GM12878 (cell line): ENCODE results near the gene DDX10. TPM values are rescaled to one million over a fixed set of nuclear protein-coding genes. Genes with fewer than 3 reads are reported as not detected.

ENCODE experiments used
- BACH1 ChIP-seq: fragments of 450-650 bp; IDR thresholded peaks from 2 replicates; pipeline ENCODE4 v1.6.1; 2017; ENCODE audit warnings: mild to moderate bottlenecking, borderline replicate concordance
- CHD4 ChIP-seq: fragments of 200-600 bp; sonication (generic); IDR thresholded peaks from 2 replicates; pipeline ENCODE4 v1.6.1; 2016; ENCODE audit warnings: mild to moderate bottlenecking
- PML ChIP-seq: IDR thresholded peaks from 2 replicates; pipeline ENCODE4 v1.6.1; 2012; ENCODE audit warnings: low read length, inconsistent platforms
- RELA ChIP-seq: fragments of 450-650 bp; IDR thresholded peaks from 2 replicates; pipeline ENCODE4 v1.8.0; 2014; ENCODE audit warnings: borderline replicate concordance; ENCODE audit not compliant: partially characterized antibody
- TCF3 ChIP-seq: IDR thresholded peaks from 2 replicates; pipeline ENCODE4 v1.6.1; 2012; ENCODE audit warnings: low read depth, mild to moderate bottlenecking, low read length, borderline replicate concordance; ENCODE audit not compliant: insufficient read depth
- YBX1 ChIP-seq: fragments of 450-650 bp; IDR thresholded peaks from 2 replicates; pipeline ENCODE4 v1.6.1; 2016; ENCODE audit warnings: antibody characterized with exemption
- ZBTB33 ChIP-seq: fragments of 450-650 bp; IDR thresholded peaks from 2 replicates; pipeline ENCODE4 v1.6.1; 2017; ENCODE audit warnings: mild to moderate bottlenecking
- polyA plus RNA-seq, 11 experiments: library from polyadenylated mRNA; depleted of rRNA in 4 of 11; unstranded in 6 of 11; stranded (reverse) in 5 of 11; fragments of >200 nt; fragmentation: Nextera tagmentation in 4 of 11; fragmentation: Illumina TruSeq in 1 of 11; extraction: Ambion mirVana in 4 of 11; extraction: Trizol in 1 of 11; gene quantifications; 1 replicate in 1 of 11; 2 replicates in 10 of 11; pipeline versions ENCODE4 v1.2.1 to v1.2.3, GENCODE V29; 2011 to 2016; ENCODE audit warnings: inconsistent platforms in 2 of 11, missing spikeins in 2 of 11, low read depth in 1 of 11
- total RNA-seq, 4 experiments: library from RNA; depleted of rRNA in 3 of 4; stranded (reverse); fragments of >200 nt in 3 of 4; fragmentation: Illumina TruSeq in 1 of 4; extraction: Trizol in 1 of 4; gene quantifications; 2 replicates each; pipeline versions ENCODE4 v1.2.1 to v1.2.3, GENCODE V29; 2013 to 2021
- TF ChIP-seq, protein P1 (sequence below): fragments of 450-650 bp; IDR thresholded peaks from 2 replicates; pipeline ENCODE4 v1.6.1; 2017; ENCODE audit warnings: mild to moderate bottlenecking, moderate library complexity

DDX10 gene
- total and polyA plus RNA-seq, 10 of the 15 experiments (the other 5 are each of a cell fraction or from before 2014, with no cell fraction given), result 20.9 to 51.5 (median 31.9) TPM

- TF ChIP-seq CHD4 (no peak), ZBTB33 (no peak), BACH1 (no peak), TCF3 (no peak), RELA (no peak), YBX1 (no peak), PML (no peak)
- TF ChIP-seq, protein P1, sequence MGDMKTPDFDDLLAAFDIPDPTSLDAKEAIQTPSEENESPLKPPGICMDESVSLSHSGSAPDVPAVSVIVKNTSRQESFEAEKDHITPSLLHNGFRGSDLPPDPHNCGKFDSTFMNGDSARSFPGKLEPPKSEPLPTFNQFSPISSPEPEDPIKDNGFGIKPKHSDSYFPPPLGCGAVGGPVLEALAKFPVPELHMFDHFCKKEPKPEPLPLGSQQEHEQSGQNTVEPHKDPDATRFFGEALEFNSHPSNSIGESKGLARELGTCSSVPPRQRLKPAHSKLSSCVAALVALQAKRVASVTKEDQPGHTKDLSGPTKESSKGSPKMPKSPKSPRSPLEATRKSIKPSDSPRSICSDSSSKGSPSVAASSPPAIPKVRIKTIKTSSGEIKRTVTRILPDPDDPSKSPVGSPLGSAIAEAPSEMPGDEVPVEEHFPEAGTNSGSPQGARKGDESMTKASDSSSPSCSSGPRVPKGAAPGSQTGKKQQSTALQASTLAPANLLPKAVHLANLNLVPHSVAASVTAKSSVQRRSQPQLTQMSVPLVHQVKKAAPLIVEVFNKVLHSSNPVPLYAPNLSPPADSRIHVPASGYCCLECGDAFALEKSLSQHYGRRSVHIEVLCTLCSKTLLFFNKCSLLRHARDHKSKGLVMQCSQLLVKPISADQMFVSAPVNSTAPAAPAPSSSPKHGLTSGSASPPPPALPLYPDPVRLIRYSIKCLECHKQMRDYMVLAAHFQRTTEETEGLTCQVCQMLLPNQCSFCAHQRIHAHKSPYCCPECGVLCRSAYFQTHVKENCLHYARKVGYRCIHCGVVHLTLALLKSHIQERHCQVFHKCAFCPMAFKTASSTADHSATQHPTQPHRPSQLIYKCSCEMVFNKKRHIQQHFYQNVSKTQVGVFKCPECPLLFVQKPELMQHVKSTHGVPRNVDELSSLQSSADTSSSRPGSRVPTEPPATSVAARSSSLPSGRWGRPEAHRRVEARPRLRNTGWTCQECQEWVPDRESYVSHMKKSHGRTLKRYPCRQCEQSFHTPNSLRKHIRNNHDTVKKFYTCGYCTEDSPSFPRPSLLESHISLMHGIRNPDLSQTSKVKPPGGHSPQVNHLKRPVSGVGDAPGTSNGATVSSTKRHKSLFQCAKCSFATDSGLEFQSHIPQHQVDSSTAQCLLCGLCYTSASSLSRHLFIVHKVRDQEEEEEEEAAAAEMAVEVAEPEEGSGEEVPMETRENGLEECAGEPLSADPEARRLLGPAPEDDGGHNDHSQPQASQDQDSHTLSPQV, result no peak
Measured at GRCh38 chr11:108973402-108974162, 308.7 kb downstream of the DDX10 start (continued).
